ENCODE measurements around the gene GABRG3. TPM values are rescaled to one million over a fixed set of nuclear protein-coding genes. Genes with fewer than 3 reads are reported as not detected.

The GABRG3 gene
- not detected for total RNA-seq

- Mint-ChIP-seq H3K4me1 (no peaks in the 10 kb centered on the region), H3K4me3 (no peak within 1 kb of the TSS), H3K27me3 (peaks cover 37% of the 10 kb centered on the region), H3K36me3 (no peaks in the 10 kb centered on the region), H3K27ac (no peak within 1 kb of the TSS), H3K9me3 (peaks cover 1% of the 10 kb centered on the region)
- DNase-seq, result no peak
These were observed at the start of gene GABRG3 for GRCh38 chr15:26970712-26971210. Gene GABRG3 (plus strand): TSS chr15:26971181.

- Mint-ChIP-seq H3K27ac (no peak overlapping the region), H3K4me3 (no peak overlapping the region), H3K9me3 (peaks cover 6% of the 10 kb centered on the region), H3K27me3 (no peaks in the 10 kb centered on the region), H3K36me3 (no peaks in the 10 kb centered on the region), H3K4me1 (no peaks in the 10 kb centered on the region)
- no peak for DNase-seq
These were observed 49.5 kb upstream of the GABRG3 start for GRCh38 chr15:26921433-26921832.

- no peak for DNase-seq
- no peaks in the 10 kb centered on the region for H3K27me3 Mint-ChIP-seq
- H3K9me3 Mint-ChIP-seq, result no peaks in the 10 kb centered on the region
- H3K4me1 Mint-ChIP-seq, result no peaks in the 10 kb centered on the region
- no peaks in the 10 kb centered on the region for H3K36me3 Mint-ChIP-seq
- H3K4me3 Mint-ChIP-seq, result no peak overlapping the region
- H3K27ac Mint-ChIP-seq, result no peak overlapping the region
These were observed 44.9 kb upstream of the GABRG3 start for GRCh38 chr15:26926081-26926480.

GRCh38 chr15:26928051-26928450, 42.9 kb upstream of the GABRG3 start:
- H3K4me1 Mint-ChIP-seq, result no peaks in the 10 kb centered on the region
- no peak overlapping the region for H3K27ac Mint-ChIP-seq

GRCh38 chr15:26929588-26929987, 41.4 kb upstream of the GABRG3 start:
- Mint-ChIP-seq H3K36me3 (no peaks in the 10 kb centered on the region), H3K4me3 (no peak overlapping the region), H3K27me3 (no peaks in the 10 kb centered on the region), H3K27ac (no peak overlapping the region), H3K4me1 (no peaks in the 10 kb centered on the region), H3K9me3 (no peaks in the 10 kb centered on the region)
- DNase-seq, result no peak

More at GRCh38 chr15:26928051-26928450, 42.9 kb upstream of the GABRG3 start:
- DNase-seq, result no peak
- H3K9me3 Mint-ChIP-seq, result no peaks in the 10 kb centered on the region
- no peaks in the 10 kb centered on the region for H3K27me3 Mint-ChIP-seq
- H3K4me3 Mint-ChIP-seq, result no peak overlapping the region
- H3K36me3 Mint-ChIP-seq, result no peaks in the 10 kb centered on the region

- Mint-ChIP-seq H3K4me3 (no peak overlapping the region), H3K9me3 (no peaks in the 10 kb centered on the region), H3K36me3 (no peaks in the 10 kb centered on the region), H3K4me1 (no peaks in the 10 kb centered on the region), H3K27me3 (no peaks in the 10 kb centered on the region), H3K27ac (no peak overlapping the region)
- no peak for DNase-seq
These were observed 36.1 kb upstream of the GABRG3 start for GRCh38 chr15:26934848-26935247.

- no peak for DNase-seq
- no peaks in the 10 kb centered on the region for H3K4me1 Mint-ChIP-seq
These were observed 35.7 kb upstream of the GABRG3 start for GRCh38 chr15:26935322-26935721.

GRCh38 chr15:26936502-26936901, 34.5 kb upstream of the GABRG3 start:
- no peak overlapping the region for H3K4me3 Mint-ChIP-seq
- no peak overlapping the region for H3K27ac Mint-ChIP-seq
- H3K27me3 Mint-ChIP-seq, result no peaks in the 10 kb centered on the region
- no peaks in the 10 kb centered on the region for H3K9me3 Mint-ChIP-seq
- no peaks in the 10 kb centered on the region for H3K36me3 Mint-ChIP-seq
- no peak for DNase-seq
- H3K4me1 Mint-ChIP-seq, result no peaks in the 10 kb centered on the region

More at GRCh38 chr15:26935322-26935721, 35.7 kb upstream of the GABRG3 start:
- Mint-ChIP-seq H3K9me3 (no peaks in the 10 kb centered on the region), H3K4me3 (no peak overlapping the region), H3K27ac (no peak overlapping the region), H3K27me3 (no peaks in the 10 kb centered on the region), H3K36me3 (no peaks in the 10 kb centered on the region)

- no peaks in the 10 kb centered on the region for H3K27me3 Mint-ChIP-seq
- H3K27ac Mint-ChIP-seq, result no peak overlapping the region
- DNase-seq, result no peak
- H3K9me3 Mint-ChIP-seq, result no peaks in the 10 kb centered on the region
- H3K36me3 Mint-ChIP-seq, result no peaks in the 10 kb centered on the region
- H3K4me3 Mint-ChIP-seq, result no peak overlapping the region
- no peaks in the 10 kb centered on the region for H3K4me1 Mint-ChIP-seq
These were observed 33.8 kb upstream of the GABRG3 start for GRCh38 chr15:26937134-26937533.

GRCh38 chr15:26939398-26939797, 31.6 kb upstream of the GABRG3 start:
- Mint-ChIP-seq H3K4me1 (no peaks in the 10 kb centered on the region), H3K27me3 (no peaks in the 10 kb centered on the region), H3K27ac (no peak overlapping the region), H3K36me3 (no peaks in the 10 kb centered on the region), H3K4me3 (no peak overlapping the region), H3K9me3 (no peaks in the 10 kb centered on the region)
- no peak for DNase-seq

GRCh38 chr15:26941489-26941888, 29.5 kb upstream of the GABRG3 start:
- Mint-ChIP-seq H3K4me3 (no peak overlapping the region), H3K27me3 (no peaks in the 10 kb centered on the region), H3K27ac (no peak overlapping the region), H3K9me3 (no peaks in the 10 kb centered on the region), H3K36me3 (no peaks in the 10 kb centered on the region), H3K4me1 (no peaks in the 10 kb centered on the region)
- DNase-seq, result no peak

- Mint-ChIP-seq H3K27me3 (no peaks in the 10 kb centered on the region), H3K36me3 (no peaks in the 10 kb centered on the region), H3K9me3 (no peaks in the 10 kb centered on the region), H3K4me1 (no peaks in the 10 kb centered on the region), H3K4me3 (no peak overlapping the region), H3K27ac (no peak overlapping the region)
- DNase-seq, result no peak
These were observed 27.1 kb upstream of the GABRG3 start for GRCh38 chr15:26943866-26944265.

GRCh38 chr15:26945046-26945445, 25.9 kb upstream of the GABRG3 start:
- H3K36me3 Mint-ChIP-seq, result no peaks in the 10 kb centered on the region
- H3K27ac Mint-ChIP-seq, result no peak overlapping the region
- H3K27me3 Mint-ChIP-seq, result no peaks in the 10 kb centered on the region
- H3K4me1 Mint-ChIP-seq, result no peaks in the 10 kb centered on the region
- no peak for DNase-seq
- H3K4me3 Mint-ChIP-seq, result no peak overlapping the region
- H3K9me3 Mint-ChIP-seq, result no peaks in the 10 kb centered on the region

- Mint-ChIP-seq H3K36me3 (no peaks in the 10 kb centered on the region), H3K27ac (no peak overlapping the region), H3K27me3 (no peaks in the 10 kb centered on the region), H3K4me1 (no peaks in the 10 kb centered on the region), H3K9me3 (peaks cover 11% of the 10 kb centered on the region), H3K4me3 (no peak overlapping the region)
- DNase-seq, result no peak
These were observed 21.0 kb upstream of the GABRG3 start for GRCh38 chr15:26950001-26950400.

- Mint-ChIP-seq H3K27me3 (no peaks in the 10 kb centered on the region), H3K36me3 (no peaks in the 10 kb centered on the region), H3K4me1 (no peaks in the 10 kb centered on the region), H3K4me3 (no peak overlapping the region), H3K27ac (no peak overlapping the region), H3K9me3 (peaks cover 11% of the 10 kb centered on the region)
- DNase-seq, result no peak
These were observed 16.6 kb upstream of the GABRG3 start for GRCh38 chr15:26954403-26954802.

GRCh38 chr15:26967719-26968269, 3.2 kb upstream of the GABRG3 start:
- H3K9me3 Mint-ChIP-seq, result peaks cover 1% of the 10 kb centered on the region
- no peak for DNase-seq
- no peak overlapping the region for H3K27ac Mint-ChIP-seq
- no peaks in the 10 kb centered on the region for H3K36me3 Mint-ChIP-seq
- no peak overlapping the region for H3K4me3 Mint-ChIP-seq
- H3K4me1 Mint-ChIP-seq, result no peaks in the 10 kb centered on the region
- peaks cover 36% of the 10 kb centered on the region for H3K27me3 Mint-ChIP-seq
